ENCODE measurements around the gene GALC. TPM values are rescaled to one million over a fixed set of nuclear protein-coding genes. Genes with fewer than 3 reads are reported as not detected.
"Not testable (repeated sequence)": the region's sequence is repeated elsewhere in the genome, so short reads cannot be mapped to it uniquely, and the experiment has no call there.

GALC gene
- total RNA-seq: 21.5 TPM

DNA sequence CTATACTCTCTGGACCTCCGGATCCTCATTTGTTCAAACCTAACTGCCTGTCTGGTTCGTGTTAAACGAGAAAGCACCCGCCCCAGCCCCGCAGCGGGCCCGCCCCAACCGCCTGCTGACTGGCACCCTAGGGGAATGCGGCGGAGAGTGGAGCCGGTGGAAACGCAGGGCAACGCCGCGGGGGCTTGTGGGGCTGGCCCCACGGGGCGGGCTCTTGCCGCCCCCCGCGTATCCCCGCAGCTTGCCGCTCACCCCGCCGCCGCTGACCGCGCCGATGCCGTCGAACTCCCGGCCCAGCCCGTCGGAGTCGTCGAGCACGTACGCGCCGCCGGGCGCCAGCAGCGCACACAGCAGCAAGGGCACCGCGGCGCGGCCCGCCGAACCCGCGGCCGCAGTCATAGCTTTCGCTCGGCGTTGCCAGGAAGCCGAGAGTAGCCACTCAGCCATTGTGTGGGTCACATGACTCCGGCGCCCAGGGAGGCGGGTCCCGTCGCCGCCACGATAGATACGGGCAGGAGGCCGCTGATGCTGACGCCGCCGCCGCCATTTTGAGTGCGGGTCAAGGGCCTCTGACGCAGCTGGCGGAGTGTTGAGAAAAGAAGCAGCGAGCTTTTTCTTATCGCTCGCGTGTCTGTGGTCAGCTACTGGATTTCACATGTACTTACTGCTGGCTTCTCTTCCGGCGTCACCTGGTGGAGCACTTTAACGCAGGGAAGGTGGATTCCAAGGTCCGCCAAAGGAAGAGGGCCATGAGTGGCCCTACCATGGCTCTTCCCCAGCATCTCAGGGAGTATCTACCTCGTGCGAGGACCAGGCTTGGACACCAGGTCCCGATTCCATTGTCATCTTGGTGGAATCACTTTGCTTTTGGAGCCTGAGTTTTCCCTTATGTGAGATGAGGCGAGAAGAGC is at the start of gene GALC:
Gene GALC, minus strand, starts transcription at position 465 of the 911 bp plus-strand sequence. Its CDS starts 18 bp downstream, at position 447.
- peak; percentile 96 for DNase-seq (ENCODE audit: low spot score)

DNA sequence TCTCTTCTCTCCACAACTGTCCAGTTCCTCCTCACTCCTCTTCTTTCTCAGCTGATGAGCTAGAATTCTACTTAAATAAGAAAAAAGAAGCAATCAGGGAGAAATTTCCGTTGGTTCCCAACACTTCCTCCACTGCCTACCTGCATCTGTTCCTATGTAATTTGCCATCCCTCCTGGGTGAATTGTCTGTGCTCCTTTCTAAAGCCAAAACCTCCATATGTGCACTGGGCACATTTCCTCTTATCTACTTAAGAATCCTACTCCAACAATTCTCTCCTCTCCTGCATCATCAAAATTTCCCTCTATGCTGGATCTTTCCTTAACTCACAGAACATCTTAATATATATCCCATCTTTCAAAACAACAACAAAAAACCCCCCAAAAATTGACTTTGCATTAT is 47.2 kb upstream of the GALC start:
- no peak for DNase-seq (ENCODE audit: low spot score)

DNA sequence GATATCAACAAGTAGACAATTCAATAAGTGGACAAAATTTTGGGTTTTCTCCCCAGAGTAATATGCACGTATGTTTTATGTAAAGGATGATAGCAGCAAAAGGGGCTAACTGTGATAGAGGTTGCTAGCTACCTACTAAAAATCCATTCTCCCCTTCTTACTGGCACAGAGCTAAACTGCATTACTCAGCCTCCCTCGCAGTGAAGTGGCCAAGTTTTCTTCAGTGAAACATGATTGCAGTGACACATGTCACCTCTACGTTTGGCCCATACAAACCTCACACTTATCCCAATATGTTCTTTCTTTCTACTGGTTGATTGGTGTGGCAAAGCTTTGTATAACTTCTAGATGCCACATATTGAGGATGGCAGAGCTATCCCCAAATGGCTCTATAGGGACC is 46.2 kb upstream of the GALC start:
- DNase-seq (ENCODE audit: low spot score): no peak

DNA sequence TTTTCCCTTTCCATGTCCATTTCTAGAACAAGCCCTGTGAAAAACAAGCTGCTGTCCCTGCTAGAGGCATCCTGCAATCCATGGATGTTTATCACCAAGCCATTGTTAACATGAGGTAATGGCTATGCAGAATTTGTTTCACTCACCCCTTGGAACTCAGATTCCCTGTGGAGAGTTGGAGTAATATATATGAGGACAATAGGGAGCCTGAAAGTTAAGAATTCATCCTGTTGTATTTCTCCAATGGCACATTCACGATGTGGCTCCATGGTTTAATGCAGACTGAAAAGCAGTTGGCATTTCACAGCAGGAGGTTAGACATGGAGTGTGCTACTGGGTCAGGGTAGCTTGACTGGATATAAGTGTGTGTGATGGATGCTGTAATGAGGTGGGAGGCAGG is 44.3 kb upstream of the GALC start:
- no peak for DNase-seq (ENCODE audit: low spot score)

DNA sequence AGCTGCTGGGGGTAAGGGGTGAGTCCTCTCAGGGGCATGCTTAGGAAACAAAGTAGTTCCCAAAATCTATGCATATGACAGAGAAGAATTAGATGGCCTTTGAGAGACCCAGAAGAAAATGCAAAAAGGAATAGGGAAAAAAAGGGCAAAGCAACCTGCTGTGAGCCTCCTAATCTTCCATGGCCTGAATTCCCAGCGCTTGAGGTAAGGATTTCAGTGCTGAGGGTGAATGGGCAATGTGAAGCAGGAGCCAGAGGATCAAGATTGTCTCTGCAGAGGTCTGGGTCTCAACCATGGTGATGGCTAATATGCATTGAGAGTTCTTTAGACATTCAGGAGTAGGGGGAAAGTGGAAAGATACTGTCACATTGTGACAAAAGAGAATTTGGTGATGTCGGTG is 43.4 kb upstream of the GALC start:
- no peak for DNase-seq (ENCODE audit: low spot score)

DNA sequence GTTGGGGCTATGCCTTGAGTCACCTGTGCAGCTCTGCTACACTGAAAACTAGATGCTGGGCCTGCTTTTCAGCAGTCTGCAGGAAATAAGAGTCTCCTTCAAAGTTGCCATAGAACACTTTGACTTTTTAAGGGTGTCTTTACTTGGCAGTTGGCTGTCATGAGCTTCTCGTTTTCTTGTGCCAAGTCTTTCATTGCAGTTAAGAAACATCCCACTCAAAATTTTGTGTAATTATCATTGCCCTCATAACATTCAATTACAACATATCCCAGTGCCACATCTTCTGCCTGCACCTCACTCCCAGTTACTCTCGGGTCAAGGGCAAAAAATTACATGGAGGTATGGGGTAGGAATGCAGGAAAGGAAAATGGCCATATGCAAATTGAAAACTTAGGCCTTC is 41.1 kb upstream of the GALC start:
- DNase-seq (ENCODE audit: low spot score): no peak

DNA sequence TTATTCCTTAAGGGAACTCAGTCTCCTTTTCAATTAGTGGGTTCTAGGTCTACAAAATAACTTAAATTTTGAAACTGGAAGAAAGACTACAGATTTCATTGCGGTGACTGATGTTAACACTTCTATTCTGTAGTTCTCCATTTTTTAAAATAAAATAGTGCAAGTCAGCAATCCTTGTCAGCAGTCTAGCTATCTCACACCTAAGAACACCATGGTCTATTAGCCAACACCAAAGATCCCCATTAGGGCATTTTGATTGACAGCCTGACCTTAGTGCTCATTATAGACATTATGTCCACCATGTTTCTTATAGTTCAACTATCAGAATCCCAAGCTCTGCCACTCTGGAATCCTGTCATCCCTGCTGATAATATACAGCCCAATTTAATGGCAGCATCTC is 39.4 kb upstream of the GALC start:
- no peak for DNase-seq (ENCODE audit: low spot score)

DNA sequence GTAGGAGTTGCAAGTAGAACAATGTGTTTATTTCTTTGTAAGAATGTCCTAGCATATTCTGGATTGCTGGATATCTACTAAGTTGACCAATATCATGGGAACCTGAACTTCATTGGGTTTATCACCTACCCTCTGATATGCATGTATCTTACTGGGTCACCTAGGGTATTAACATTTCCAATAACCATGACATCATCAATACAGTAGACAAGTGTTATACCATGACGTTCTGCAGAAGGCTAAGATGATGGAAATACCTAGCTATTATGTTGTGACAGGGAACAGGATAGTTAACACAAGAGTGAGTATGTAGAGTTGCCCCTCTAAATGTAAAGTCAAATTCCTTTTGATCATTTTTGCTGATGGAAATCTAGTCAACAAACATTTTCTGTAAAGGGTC is 37.9 kb upstream of the GALC start:
- DNase-seq (ENCODE audit: low spot score): no peak

DNA sequence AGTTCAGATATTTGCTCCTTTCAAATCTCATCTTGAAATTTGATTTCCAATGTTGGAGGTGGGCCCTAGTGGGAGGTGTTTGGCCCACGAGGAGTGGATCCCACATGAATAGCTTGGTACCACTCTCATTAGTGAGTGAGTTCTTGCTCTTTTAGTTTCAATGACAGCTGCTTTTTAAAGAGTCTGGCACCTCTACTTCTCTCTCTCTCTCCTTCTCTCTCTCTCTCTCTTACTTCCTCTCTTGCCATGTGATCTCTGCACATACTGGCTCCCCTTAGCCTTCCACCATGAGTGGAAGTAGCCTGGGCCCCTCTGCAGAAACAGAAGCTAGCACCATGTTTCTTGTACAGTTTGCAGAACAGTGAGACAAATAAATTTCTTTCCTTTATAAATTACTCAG is 37.1 kb upstream of the GALC start:
- DNase-seq (ENCODE audit: low spot score): no peak

DNA sequence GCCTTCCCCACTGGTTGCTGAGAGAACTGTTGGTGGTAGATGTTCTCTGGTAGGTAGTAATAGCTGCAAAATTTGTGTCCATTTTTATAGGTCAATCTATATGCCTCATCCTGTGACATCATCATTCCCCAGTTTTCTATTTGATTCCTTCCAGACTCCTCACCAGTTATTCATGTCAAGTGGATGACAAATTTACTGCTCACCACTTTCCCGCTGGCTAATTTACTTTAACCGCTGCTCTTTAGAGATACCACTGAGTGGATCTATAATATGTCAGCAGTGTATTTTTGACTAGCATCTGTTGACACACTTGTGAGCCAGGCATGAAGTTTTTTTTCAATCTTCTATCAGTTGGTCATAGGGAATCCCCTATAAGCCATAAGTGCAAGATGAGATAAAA is 36.5 kb upstream of the GALC start:
- no peak for DNase-seq (ENCODE audit: low spot score)

DNA sequence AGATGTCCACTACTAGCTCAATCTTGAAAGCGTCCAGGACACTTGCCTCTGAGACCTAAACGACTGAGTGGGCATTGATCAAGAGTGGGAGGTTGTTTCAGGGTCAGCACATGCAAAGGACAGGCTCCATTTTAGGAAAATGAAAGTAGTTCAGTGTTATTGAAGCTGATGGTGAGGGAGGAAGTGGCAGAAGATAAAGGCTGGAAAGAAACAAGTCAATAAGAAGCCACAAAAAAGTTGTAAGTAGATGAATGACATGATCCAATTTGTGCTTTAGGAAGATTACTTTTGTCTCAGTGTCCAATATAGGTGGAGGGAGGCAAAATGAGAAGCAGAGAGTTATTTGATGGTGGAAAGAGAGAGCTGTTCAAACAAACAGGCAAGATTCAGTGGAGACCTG is 33.9 kb upstream of the GALC start:
- no peak for DNase-seq (ENCODE audit: low spot score)

DNA sequence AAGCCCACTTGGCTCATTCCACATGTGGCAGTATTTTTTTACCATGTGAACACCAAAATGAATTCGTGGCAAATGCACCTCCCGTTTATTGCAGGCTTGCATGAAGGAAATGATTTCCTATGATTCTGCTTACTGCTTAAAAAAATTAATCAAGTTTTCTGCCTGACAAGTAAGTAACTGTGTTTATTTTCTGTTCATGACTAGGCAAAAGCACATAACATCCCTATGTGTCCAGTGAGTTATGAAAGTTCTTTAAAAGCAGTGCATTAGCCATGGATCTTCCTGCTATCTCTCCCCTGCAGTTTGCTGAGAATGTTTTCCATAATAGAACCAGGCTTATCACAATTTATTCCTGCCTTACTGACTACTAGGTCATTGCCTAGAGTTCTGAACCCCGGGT is 32.3 kb upstream of the GALC start:
- DNase-seq (ENCODE audit: low spot score): no peak

DNA sequence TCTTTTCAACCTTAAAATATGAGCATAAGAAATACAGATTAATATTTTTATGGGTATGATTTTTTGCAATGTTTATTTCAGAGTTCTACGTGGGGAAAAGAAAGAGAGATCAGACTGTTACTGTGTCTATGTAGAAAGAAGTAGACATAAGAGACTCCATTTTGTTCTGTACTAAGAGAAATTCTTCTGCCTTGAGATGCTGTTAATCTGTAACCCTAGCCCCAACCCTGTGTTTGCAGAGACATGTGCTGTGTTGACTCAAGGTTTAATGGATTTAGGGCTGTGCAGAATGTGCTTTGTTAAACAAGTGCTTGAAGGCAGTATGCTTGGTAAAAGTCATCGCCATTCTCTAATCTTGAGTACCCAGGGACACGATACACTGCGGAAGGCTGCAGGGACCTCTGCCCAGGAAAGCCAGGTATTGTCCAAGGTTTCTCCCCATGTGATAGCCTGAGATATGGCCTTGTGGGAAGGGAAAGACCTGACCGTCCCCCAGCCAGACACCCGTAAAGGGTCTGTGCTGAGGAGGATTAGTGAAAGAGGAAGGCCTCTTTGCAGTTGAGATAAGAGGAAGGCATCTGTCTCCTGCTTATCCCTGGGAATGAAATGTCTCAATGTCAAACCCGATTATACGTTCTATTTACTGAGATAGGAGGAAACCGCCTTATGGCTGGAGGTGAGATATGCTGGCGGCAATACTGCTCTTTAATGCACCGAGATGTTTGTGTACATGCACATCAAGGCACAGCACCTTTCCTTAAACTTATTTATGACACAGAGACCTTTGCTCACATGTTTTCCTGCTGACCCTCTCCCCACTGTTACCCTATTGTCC is 31.5 kb upstream of the GALC start:
- DNase-seq (ENCODE audit: low spot score): not testable (repeated sequence)

DNA sequence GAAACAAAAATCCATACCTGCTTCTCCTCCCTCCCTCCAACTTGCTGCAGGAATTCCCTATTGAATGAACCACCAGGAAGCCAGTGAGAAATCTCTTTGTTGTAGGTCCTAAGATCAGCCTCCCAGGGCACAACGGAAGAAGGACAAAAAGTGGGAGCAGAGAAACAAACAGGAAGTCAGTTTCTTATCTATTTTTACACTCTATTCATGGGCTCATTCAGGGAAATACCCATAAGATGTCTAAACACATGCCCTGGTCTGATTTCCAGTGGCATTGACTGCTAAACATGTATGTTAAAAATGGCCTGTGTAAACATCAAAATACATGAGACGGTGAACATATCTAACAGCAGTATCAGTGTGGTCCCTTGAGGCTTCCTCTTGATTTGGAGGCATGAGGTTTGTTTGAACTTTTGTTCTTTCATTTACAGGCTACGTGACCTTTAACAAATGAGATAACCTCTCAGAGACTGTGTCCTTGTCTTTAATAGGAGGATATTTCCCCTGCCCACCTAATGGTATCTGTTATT is 30.7 kb upstream of the GALC start:
- DNase-seq (ENCODE audit: low spot score): no peak

DNA sequence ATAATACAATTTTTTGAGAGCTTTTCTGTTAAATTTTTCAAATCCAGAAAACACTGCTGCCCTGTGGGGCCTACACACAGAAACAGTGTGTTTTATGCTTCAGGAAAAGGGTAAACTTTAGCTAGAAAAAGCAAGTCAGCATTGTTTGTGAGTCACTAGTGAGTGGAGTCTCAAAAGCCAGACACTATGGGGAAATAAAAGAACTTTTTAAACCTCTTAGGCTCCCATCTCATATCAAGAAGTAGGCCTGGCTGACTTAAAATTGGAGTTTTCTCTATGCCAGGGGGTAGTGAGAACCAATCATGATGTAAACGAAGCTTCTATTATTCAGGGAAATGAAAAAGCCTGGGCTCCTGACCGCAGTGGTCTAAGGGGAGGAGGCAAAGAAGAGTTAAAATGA is 24.6 kb upstream of the GALC start:
- no peak for DNase-seq (ENCODE audit: low spot score)

DNA sequence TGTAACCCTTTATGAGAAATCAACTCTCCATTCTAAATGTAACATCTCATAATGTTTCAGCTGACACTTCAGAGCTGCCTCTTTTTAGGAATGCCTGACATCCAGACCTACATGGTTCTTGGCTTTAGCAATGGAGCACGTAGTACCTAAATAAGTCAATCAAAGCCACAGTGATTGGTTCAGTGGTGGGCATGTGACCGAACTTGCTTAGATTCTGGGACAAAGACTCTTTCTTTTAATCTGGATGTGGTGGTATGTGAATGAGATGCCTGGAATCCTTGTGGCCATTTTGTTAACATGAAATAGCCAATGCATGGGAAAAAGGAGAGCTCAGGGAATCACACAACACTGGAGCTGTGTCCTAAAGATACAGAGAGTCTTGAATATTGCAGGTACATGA is 23.8 kb upstream of the GALC start:
- DNase-seq (ENCODE audit: low spot score): no peak

DNA sequence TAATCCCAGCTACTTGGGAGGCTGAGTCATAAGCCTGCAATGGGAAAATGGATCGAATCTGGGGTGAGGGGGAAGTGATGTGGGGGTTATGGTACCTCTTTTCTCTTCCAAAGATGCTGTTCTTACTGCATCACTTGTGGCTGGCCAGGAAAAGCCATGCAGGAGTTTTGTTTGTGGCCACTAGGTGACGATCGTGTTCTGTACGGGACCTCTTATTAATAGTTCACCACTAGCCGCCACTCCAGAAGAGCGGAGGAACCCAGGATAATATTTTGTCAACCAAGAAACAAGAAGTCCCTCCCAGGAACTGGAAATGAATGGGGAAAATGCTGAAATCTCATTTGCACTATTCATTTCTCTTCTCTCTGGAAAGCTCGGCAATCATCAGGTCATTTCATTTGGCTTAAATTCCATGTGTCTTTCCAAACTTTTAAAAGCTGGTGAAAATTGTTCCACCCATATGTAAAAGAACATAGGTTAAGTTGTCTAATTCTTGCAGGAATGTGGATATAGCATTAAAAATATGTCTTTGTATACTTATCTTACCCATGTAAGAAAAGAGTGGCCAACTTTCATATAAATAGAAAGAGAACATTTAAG is 20.9 kb upstream of the GALC start:
- DNase-seq (ENCODE audit: low spot score): peak; percentile 76

DNA sequence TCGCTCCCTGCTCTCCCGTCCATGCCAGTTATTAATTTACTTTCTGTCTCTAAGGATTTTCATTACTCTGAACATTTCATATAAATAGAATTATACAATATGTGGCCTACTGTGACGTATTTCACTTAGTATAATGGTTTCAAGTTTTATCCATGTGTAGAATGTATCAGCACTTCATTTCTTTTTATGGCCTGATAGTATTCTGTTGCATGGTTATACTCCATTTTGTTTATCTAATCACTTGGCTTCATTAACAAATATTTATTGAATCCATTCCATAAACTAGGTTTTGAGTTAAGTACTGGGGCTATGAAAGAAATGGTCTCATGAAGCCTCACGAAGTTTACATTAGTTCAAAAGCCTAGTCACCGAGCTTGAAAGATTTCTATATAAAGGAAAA is 19.5 kb upstream of the GALC start:
- no peak for DNase-seq (ENCODE audit: low spot score)

DNA sequence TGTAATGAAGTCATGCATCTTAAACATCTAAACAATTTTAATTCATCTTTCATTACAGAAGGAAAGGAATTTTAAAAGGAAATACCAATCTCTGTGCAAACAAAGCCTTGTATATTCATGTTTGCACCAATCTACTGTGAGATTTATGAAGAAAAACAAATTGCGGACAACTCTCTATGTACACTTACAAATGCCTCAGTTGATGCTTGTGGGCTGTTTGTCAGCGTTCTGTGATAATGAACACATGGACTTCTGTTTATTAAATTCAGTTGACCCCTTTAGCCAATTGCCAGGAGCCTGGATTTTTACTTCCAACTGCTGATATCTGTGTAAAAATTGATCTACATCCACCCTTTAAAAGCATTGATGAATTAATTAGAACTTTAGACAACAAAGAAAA is 17.3 kb upstream of the GALC start:
- DNase-seq (ENCODE audit: low spot score): no peak

DNA sequence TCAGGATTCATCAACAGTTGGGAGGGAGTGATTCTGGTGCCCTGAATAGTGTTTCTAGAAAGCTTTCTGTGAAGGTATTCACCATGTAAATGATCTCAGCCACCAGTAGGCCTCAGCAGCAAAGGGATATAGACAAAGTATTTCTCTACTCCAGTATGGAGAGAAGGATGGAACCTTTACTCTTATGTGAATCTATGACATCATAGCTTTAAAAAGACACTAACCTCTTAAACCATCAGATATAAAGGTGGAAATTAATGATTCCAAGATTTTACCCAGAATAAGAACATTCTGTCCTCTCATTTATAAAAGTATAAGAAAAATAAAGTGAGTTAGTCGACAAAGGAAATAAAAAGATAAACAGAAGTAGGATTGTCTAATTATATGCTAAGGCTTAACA is 16.5 kb upstream of the GALC start:
- DNase-seq (ENCODE audit: low spot score): no peak

DNA sequence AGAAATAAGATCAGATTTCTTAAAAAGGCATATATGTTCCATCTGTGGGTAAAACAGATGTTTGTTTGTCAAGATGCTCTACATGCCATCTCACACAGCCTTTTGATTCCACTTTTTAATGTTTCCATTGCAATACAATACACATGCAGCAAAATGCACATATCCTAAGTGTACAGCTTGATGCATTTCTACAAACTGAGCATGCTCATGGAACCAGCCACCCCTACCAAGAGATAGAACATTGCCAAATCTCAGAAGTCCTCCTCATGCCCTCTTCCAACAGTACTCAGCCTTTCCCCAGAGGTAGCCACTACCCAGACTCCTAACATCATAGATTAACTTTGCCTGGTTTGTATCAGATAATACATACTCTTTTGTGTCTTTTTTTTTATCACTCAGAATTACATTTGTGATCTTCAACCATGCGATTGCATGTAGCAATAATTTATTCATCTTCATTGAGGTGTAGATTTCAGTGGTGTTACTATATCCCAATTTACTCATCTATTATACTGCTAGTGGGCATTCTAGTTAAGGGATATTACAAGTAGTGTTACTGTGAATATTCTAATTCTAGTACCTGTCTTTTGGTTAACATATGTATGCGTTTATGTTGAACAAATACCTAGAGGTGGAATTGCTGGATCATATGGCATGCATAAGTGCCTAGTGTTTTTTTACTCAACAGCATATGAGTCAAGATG is 15.2 kb upstream of the GALC start:
- DNase-seq (ENCODE audit: low spot score): no peak

DNA sequence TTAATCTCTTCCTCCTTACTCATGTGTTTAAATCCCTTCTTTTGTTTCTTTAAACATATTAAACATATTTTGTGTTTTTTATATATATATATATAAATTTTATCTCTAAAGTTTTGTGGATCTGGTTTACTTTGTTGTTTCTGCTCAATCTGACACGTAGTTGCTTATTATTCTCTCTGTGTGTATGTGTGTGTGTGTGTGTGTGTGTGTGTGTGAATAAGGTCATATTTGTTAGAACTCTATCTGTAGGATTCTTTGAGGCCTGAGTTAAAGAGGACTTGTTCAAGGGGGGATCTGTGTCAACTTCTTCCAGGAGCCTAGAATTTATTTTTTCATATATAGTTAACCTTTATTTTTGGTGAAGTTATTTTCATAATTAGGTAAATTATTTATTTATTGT is 14.6 kb upstream of the GALC start:
- DNase-seq (ENCODE audit: low spot score): no peak

Measured in ureter (tissue), 1 donor.